Spleen (tissue), 13 donors: ENCODE data around the gene PAOX. TPM values are rescaled to one million over a fixed set of nuclear protein-coding genes. Genes with fewer than 3 reads are reported as not detected.

ENCODE experiments used
- DNase-seq: peaks from one replicate; pipeline ENCODE4 v3.0.0-alpha.2; 2020
- H3K27ac ChIP-seq, 8 donors: fragments of 200-600 bp; sonication (generic) in 7 of 8; 1 replicate in 4 of 8; 2 replicates in 4 of 8; pipeline versions ENCODE4 v1.5.0 to v1.8.0; 2016 to 2021; ENCODE audit warnings: inconsistent platforms in 4 of 8, mild to moderate bottlenecking in 4 of 8, moderate library complexity in 1 of 8
- H3K27me3 ChIP-seq, 7 donors: fragments of 200-600 bp; sonication (generic) in 6 of 7; replicated peaks in 1 of 7; 1 replicate in 4 of 7; 2 replicates in 3 of 7; pipeline versions ENCODE4 v1.5.0 to v1.8.0; 2016 to 2021; ENCODE audit warnings: inconsistent platforms in 3 of 7, mild to moderate bottlenecking in 1 of 7
- H3K36me3 ChIP-seq, 6 donors: fragments of 200-600 bp; sonication (generic) in 5 of 6; 1 replicate in 4 of 6; 2 replicates in 2 of 6; pipeline versions ENCODE4 v1.5.0 to v1.8.0; 2016 to 2021; ENCODE audit warnings: inconsistent platforms in 2 of 6
- H3K4me1 ChIP-seq, 6 donors: fragments of 200-600 bp; sonication (generic) in 5 of 6; 1 replicate in 3 of 6; 2 replicates in 3 of 6; pipeline versions ENCODE4 v1.5.0 to v1.8.0; 2016 to 2021; ENCODE audit warnings: inconsistent platforms in 3 of 6
- H3K4me3 ChIP-seq, 8 donors: fragments of 200-600 bp; sonication (generic) in 7 of 8; 1 replicate in 4 of 8; 2 replicates in 4 of 8; pipeline versions ENCODE4 v1.5.0 to v1.8.0; 2016 to 2021; ENCODE audit warnings: inconsistent platforms in 4 of 8, mild to moderate bottlenecking in 4 of 8, moderate library complexity in 2 of 8
- H3K9me3 ChIP-seq, 8 donors: fragments of 200-600 bp; sonication (generic) in 7 of 8; 1 replicate in 4 of 8; 2 replicates in 4 of 8; pipeline versions ENCODE4 v1.5.0 to v1.8.0; 2016 to 2021; ENCODE audit warnings: inconsistent platforms in 4 of 8
- POLR2A ChIP-seq, 3 donors: fragments of 450-650 bp; IDR thresholded peaks; one replicate each; pipeline ENCODE4 v1.5.1; 2017; ENCODE audit warnings: antibody characterized with exemption in 3 of 3, mild to moderate bottlenecking in 1 of 3
- POLR2AphosphoS5 ChIP-seq, 3 donors: sonication (generic); formaldehyde crosslinking; IDR thresholded peaks; one replicate each; pipeline ENCODE4 v1.5.1; 2017; ENCODE audit warnings: antibody characterized with exemption in 3 of 3
- WGBS, 5 donors: extraction: QIAGEN DNeasy Blood & Tissue Kit in 3 of 5; methylation state at CpG; one replicate each; pipeline versions ENCODE4 v1.1.5 to v1.1.7; 2013 to 2018; 5-methylcytosine and 5-hydroxymethylcytosine counted together
- intact Hi-C: fragments of 100-400 bp; cut with DNase I; formaldehyde crosslinking; loops from one replicate; pipeline ENCODE4 v1.15.0; 2023; ENCODE audit warnings: low total_unique reads
- long read RNA-seq, 2 donors: transcript quantifications; one replicate each; lab custom pipeline, GENCODE V29; 2026
- polyA plus RNA-seq, 3 donors: library from polyadenylated mRNA; stranded (reverse); fragments of 200-250 nt; gene quantifications; one replicate each; pipeline ENCODE4 v1.2.1, GENCODE V29; 2013
- total RNA-seq, 7 donors: library from RNA; depleted of rRNA in 3 of 7; stranded (reverse); fragments of >200 nt in 3 of 7; fragmentation: NEBNext Ultra II Directional in 4 of 7; extraction: Animal tissue kit (Norgen Biotek cat#: 25700) in 4 of 7; gene quantifications; one replicate each; pipeline versions ENCODE4 v1.1.0 to v1.2.1, GENCODE V29; 2016 to 2021
- TF ChIP-seq, protein P1 (sequence below), 11 experiments: fragments of 200-600 bp in 7 of 11; fragments of 450-650 bp in 4 of 11; sonication (generic) in 4 of 11; IDR thresholded peaks in 8 of 11; conservative IDR thresholded peaks in 3 of 11; 1 replicate in 7 of 11; 2 replicates in 4 of 11; pipeline versions ENCODE4 v1.4.0 to v1.8.0; 2016 to 2021; ENCODE audit warnings: antibody characterized with exemption in 11 of 11, inconsistent platforms in 4 of 11, mild to moderate bottlenecking in 1 of 11
- donor health status: healthy with polysubstance abuse.
- donor health status: DM: no; HTN: no; CAD: no; lungs with moderate emphysema.
- donor health status: DM: no; HTN: no; CAD: no.
- donor health status: Bipolar disorder and iron deficiency.
- donor health status: healthy.
- donor health status: DM: no; HTN: no; CAD: no.
- donor health status: DM: yes; HTN: yes; CAD: no.

PAOX gene
- total RNA-seq (10 to 100 TPM; 16.2 to 34.0 (median 22.8) TPM), polyA plus RNA-seq (10 to 100 TPM; 15.4 to 26.0 (median 19.3) TPM)
- long read RNA-seq, donor 1, partial matches to known transcripts = 0 of 3 reads
- long read RNA-seq, donor 1, other reads (novel, unspliced or antisense) = 0 of 3 reads
- long read RNA-seq, donor 2, partial matches to known transcripts = 0 of 3 reads
- long read RNA-seq, donor 2, other reads (novel, unspliced or antisense) = 0 of 3 reads

DNA sequence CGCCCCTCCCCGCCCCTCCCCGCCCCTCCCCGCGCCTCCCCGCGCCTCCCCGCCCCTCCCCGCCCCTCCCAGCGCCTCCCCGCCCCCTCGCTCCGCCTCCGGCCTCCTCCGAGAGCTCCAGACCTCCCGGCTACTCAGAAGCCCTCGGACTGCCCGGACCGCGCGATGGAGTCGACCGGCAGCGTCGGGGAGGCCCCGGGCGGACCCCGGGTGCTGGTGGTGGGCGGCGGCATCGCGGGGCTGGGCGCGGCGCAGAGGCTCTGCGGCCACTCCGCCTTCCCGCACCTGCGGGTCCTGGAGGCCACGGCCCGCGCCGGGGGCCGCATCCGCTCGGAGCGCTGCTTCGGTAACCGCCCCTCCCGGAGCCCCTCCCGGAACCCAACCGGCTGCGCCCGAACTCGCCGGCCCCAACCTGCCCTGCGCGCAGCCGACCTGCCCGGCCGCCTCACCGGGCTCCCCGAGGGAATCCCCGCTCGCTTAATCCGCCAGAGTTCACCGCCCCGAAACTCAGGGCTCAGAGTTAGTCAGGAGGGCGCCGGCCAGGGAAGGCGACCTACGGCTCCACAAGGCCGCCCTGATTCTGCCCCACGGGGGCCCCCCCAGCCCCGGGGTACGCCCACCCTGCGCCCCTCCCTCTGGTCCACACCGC is at the start of gene PAOX:
TSS of gene PAOX (plus strand) at position 111 of the 649 bp plus-strand sequence. CDS start at position 166, 55 bp downstream.
- peak within 1 kb of the TSS; percentile 78 to 95 (median 92) for H3K4me3 ChIP-seq
- peak; percentile 94 for DNase-seq
- intact Hi-C loops = no loop called here
- peaks cover 20 to 53% (median 41%) of the 10 kb centered on the region in 6 donors for H3K4me1 ChIP-seq
- WGBS, 5 donors = 0 to 6% (median 3%) methylated on average over 6 to 67 of the region's 78 CpGs
- peak within 1 kb of the TSS; percentile 65 to 91 (median 85) for H3K27ac ChIP-seq
- TF ChIP-seq, protein P1, sequence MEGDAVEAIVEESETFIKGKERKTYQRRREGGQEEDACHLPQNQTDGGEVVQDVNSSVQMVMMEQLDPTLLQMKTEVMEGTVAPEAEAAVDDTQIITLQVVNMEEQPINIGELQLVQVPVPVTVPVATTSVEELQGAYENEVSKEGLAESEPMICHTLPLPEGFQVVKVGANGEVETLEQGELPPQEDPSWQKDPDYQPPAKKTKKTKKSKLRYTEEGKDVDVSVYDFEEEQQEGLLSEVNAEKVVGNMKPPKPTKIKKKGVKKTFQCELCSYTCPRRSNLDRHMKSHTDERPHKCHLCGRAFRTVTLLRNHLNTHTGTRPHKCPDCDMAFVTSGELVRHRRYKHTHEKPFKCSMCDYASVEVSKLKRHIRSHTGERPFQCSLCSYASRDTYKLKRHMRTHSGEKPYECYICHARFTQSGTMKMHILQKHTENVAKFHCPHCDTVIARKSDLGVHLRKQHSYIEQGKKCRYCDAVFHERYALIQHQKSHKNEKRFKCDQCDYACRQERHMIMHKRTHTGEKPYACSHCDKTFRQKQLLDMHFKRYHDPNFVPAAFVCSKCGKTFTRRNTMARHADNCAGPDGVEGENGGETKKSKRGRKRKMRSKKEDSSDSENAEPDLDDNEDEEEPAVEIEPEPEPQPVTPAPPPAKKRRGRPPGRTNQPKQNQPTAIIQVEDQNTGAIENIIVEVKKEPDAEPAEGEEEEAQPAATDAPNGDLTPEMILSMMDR (IDR thresholded peaks at IDR 0.05 in 8 of 11, conservative IDR thresholded peaks at IDR 0.05 in 3 of 11) = no peak
- no peak for TF ChIP-seq POLR2A (IDR thresholded peaks at IDR 0.05)
- peak; percentile 50 to 74 (median 58) for TF ChIP-seq POLR2AphosphoS5 (IDR thresholded peaks at IDR 0.05)
- no peaks in the 10 kb centered on the region for H3K9me3 ChIP-seq
- peaks cover 0 to 24% (median 2%) of the 10 kb centered on the region in 6 donors for H3K36me3 ChIP-seq
- H3K27me3 ChIP-seq = peaks cover 0 to 13% (median 0%) of the 10 kb centered on the region in 7 donors

- DNase-seq = peak; percentile 96
- no peaks in the 10 kb centered on the region for H3K9me3 ChIP-seq
- peaks cover 3 to 80% (median 58%) of the 10 kb centered on the region in 7 donors for H3K27me3 ChIP-seq
- H3K27ac ChIP-seq = no peak overlapping the region
- intact Hi-C loops = loop anchor here (10.0 kb wide), 1 partner anchor 195 kb away; the partner anchor contains the start of gene CYP2E1
- 9 to 12% (median 10%) methylated on average over 34 to 37 of the region's 37 CpGs for WGBS, 5 donors
- TF ChIP-seq POLR2A (IDR thresholded peaks at IDR 0.05) (no peak), POLR2AphosphoS5 (IDR thresholded peaks at IDR 0.05) (peak; percentile 59 to 72 (median 66))
- TF ChIP-seq, protein P1 (IDR thresholded peaks at IDR 0.05 in 8 of 11, conservative IDR thresholded peaks at IDR 0.05 in 3 of 11) = peak; percentile 58 to 95 (median 94)
- no peaks in the 10 kb centered on the region for H3K36me3 ChIP-seq
- H3K4me3 ChIP-seq = peak overlapping the region in 3 of 8 donors; percentile 10 to 47 (median 14)
- peaks cover 8 to 33% (median 27%) of the 10 kb centered on the region in 6 donors for H3K4me1 ChIP-seq
Measured at GRCh38 chr10:133329491-133330202, 49.4 kb upstream of the PAOX start.

DNA sequence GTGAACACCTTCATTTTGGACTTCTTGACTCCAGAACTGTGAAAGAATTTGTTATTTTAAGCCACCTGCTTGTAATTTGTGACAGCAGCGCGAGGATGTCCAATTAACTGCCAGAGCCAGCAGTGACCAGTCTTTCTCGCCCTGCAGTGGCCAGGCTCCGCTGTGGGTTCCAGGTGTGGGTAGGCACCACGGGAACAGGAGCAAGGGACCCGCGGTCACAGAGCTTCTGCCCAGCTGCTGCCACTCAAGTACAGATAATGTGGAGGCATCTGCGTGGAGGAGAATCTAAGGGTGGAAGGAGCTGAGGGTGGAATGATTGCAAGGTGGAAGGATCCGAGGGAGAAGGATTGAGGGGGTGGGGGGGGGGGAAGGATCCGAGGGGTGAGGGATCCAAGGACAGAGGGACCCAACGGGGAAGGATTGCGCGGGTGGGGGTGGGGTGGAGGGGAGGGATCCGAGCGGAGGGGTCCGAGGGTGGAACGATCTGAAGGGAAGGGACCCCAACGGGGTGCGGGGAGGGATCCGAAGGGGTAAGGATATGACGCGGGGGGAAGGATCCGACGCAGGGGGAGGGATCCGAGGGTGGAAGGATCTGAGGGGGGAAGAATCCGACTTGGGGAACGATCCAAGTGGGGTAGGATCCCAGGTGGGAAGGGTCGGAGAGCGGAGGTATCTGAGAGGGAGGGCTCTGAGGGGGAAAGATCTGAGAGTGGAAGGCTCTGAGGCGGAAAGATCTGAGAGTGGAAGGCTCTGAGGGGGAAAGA is 45.9 kb upstream of the PAOX start:
- no peak for DNase-seq
- no peak overlapping the region for H3K4me3 ChIP-seq
- WGBS, 5 donors = 81 to 86% (median 84%) methylated on average over 30 of the region's 30 CpGs
- TF ChIP-seq, protein P1 (IDR thresholded peaks at IDR 0.05 in 8 of 11, conservative IDR thresholded peaks at IDR 0.05 in 3 of 11) = no peak
- no peak for TF ChIP-seq POLR2A (IDR thresholded peaks at IDR 0.05)
- TF ChIP-seq POLR2AphosphoS5 (IDR thresholded peaks at IDR 0.05) = no peak
- no peak overlapping the region for H3K27ac ChIP-seq
- H3K9me3 ChIP-seq = no peaks in the 10 kb centered on the region
- intact Hi-C loops = loop anchor here (10.0 kb wide), 1 partner anchor 192 kb away; the partner anchor contains the start of gene CYP2E1
- peaks cover 15 to 42% (median 33%) of the 10 kb centered on the region in 6 donors for H3K4me1 ChIP-seq
- no peaks in the 10 kb centered on the region for H3K36me3 ChIP-seq
- H3K27me3 ChIP-seq = peaks cover 0 to 80% (median 58%) of the 10 kb centered on the region in 7 donors
